Transverse colon (tissue), 4 donors: Measurements from ENCODE around the gene FDXACB1.
"Not testable (repeated sequence)": the region's sequence is repeated elsewhere in the genome, so short reads cannot be mapped to it uniquely, and the experiment has no call there.

Experiments
- EP300 ChIP-seq: sonication (generic); formaldehyde crosslinking; IDR thresholded peaks from one replicate; pipeline ENCODE4 v1.6.1; 2017; ENCODE audit warnings: antibody characterized with exemption, low read depth
- POLR2A ChIP-seq: fragments of 450-650 bp; IDR thresholded peaks from one replicate; pipeline ENCODE4 v1.6.1; 2016; ENCODE audit warnings: antibody characterized with exemption, mild to moderate bottlenecking, moderate library complexity
- POLR2AphosphoS5 ChIP-seq, 3 donors: sonication (generic); formaldehyde crosslinking; IDR thresholded peaks; one replicate each; pipeline ENCODE4 v1.6.1; 2016; ENCODE audit warnings: antibody characterized with exemption in 3 of 3
- TF ChIP-seq, protein P1 (sequence below), 5 experiments: fragments of 200-600 bp in 3 of 5; fragments of 450-650 bp in 2 of 5; sonication (generic) in 3 of 5; IDR thresholded peaks; 1 replicate in 2 of 5; 2 replicates in 3 of 5; pipeline ENCODE4 v1.5.1; 2016 to 2017; ENCODE audit warnings: antibody characterized with exemption in 5 of 5, inconsistent platforms in 3 of 5, mild to moderate bottlenecking in 2 of 5, moderate library complexity in 1 of 5

DNA sequence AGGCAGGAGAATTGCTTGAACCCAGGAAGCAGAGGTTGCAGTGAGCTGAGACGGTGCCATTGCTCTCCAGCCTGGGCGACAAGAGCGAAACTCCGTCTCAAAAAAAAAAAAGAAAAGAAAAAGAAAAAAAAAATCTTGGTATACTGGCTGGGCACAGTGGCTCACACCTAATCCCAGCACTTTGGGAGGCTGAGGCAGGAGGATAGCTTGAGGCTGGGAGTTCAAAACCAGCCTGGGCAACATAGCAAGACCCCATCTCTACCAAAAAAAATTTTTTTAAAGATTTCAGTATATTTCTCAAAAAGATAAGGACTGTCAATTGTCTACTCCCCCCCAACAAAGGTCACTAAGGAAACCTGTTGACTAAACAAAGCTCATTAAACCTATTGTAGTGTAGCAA is 6.1 kb upstream of the FDXACB1 start:
- TF ChIP-seq EP300; POLR2AphosphoS5 (IDR thresholded peaks at IDR 0.05); POLR2A: not testable (repeated sequence)
- TF ChIP-seq, protein P1, sequence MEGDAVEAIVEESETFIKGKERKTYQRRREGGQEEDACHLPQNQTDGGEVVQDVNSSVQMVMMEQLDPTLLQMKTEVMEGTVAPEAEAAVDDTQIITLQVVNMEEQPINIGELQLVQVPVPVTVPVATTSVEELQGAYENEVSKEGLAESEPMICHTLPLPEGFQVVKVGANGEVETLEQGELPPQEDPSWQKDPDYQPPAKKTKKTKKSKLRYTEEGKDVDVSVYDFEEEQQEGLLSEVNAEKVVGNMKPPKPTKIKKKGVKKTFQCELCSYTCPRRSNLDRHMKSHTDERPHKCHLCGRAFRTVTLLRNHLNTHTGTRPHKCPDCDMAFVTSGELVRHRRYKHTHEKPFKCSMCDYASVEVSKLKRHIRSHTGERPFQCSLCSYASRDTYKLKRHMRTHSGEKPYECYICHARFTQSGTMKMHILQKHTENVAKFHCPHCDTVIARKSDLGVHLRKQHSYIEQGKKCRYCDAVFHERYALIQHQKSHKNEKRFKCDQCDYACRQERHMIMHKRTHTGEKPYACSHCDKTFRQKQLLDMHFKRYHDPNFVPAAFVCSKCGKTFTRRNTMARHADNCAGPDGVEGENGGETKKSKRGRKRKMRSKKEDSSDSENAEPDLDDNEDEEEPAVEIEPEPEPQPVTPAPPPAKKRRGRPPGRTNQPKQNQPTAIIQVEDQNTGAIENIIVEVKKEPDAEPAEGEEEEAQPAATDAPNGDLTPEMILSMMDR (IDR thresholded peaks at IDR 0.05), result not testable (repeated sequence)
